D721Med (cell line): Measurements from ENCODE around the gene DNAAF3.
"Not testable (repeated sequence)": the region's sequence is repeated elsewhere in the genome, so short reads cannot be mapped to it uniquely, and the experiment has no call there.

ENCODE experiments used
- DNase-seq: peaks from one replicate; pipeline ENCODE4 v3.0.0; 2011; ENCODE audit warnings: low spot score; ENCODE audit not compliant: insufficient read length
- FAIRE-seq: peaks from 2 replicates; lab custom pipeline; 2011; peaks lifted over from hg19 to GRCh38; lab: Jason Lieb, UNC
- TF ChIP-seq, protein P1 (sequence below): IDR thresholded peaks from 2 replicates; pipeline ENCODE4 v1.5.1; 2012; ENCODE audit warnings: mild to moderate bottlenecking, control low read depth; ENCODE audit not compliant: insufficient read depth; ENCODE audit errors: missing control alignments

DNAAF3 gene

DNA sequence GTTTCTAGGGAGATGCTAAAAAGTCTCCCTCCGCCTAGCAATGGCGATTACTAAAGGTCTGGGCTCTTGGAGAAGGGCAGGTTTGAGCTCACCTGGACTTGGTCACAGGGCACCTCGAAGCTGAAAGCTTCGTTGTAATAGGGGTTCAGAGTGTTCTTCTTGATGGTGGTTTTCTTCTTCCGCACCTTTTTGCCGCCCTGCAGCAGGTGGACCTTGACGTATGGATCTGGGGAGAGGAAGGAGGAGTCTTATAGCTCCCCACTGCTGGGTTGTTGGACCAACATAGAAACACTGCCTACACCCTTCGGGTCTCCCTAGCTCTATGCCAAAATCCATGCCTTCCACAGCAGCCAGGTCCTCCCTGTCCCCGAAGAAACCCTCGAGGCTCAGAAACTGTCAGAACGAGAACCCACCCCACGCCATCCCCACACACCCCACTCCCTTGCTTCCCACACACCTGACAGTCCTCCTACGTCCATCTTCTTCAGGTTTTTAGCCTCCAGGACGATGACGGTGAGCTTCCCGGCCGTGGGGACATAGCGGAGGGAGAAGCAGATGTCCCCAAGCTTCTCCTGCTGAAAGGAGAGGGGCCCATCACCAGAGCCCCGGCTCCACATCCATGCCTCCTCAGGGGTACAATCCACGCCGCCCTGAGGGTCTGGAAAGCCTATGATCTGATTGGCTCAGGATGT lies 8.2 kb upstream of the DNAAF3 start:
- TF ChIP-seq, protein P1, sequence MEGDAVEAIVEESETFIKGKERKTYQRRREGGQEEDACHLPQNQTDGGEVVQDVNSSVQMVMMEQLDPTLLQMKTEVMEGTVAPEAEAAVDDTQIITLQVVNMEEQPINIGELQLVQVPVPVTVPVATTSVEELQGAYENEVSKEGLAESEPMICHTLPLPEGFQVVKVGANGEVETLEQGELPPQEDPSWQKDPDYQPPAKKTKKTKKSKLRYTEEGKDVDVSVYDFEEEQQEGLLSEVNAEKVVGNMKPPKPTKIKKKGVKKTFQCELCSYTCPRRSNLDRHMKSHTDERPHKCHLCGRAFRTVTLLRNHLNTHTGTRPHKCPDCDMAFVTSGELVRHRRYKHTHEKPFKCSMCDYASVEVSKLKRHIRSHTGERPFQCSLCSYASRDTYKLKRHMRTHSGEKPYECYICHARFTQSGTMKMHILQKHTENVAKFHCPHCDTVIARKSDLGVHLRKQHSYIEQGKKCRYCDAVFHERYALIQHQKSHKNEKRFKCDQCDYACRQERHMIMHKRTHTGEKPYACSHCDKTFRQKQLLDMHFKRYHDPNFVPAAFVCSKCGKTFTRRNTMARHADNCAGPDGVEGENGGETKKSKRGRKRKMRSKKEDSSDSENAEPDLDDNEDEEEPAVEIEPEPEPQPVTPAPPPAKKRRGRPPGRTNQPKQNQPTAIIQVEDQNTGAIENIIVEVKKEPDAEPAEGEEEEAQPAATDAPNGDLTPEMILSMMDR = no peak
- FAIRE-seq (no peak), DNase-seq (no peak)

DNA sequence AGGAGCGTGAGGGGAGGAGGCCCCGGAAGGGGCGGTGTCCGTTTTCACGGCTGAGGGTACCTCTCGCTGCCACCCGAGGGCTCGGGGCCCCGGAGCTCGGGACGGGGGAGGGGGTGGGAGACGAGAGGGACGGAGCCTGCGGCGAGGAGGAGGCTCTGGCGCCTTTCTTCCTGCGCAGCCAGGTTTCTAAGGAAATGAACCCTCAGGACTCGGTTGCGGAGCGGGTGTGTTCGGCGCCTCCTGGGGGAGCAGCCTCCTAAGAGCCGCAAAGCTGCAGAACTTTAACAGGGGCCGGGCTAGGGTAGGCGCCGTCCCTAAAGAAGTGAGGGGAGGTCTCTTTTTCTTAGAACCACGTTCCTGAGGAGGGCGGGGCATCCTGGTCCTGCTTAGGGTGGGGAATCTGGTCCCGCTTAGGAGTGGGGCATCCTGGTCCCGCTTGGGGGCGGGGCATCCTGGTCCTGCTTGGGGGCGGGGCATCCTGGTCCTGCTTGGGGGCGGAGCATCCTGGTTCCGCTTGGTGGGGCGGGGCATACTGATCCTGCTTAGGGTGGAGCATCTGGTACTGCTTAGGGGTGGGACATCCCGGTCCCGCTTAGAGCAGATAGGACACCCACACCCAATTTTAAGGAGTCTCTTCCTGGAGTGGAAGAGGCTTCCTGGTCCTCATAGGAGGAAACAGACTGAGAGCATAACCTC lies 7.4 kb upstream of the DNAAF3 start:
- FAIRE-seq (no peak), DNase-seq (no peak)
- TF ChIP-seq, protein P1 = no peak

DNA sequence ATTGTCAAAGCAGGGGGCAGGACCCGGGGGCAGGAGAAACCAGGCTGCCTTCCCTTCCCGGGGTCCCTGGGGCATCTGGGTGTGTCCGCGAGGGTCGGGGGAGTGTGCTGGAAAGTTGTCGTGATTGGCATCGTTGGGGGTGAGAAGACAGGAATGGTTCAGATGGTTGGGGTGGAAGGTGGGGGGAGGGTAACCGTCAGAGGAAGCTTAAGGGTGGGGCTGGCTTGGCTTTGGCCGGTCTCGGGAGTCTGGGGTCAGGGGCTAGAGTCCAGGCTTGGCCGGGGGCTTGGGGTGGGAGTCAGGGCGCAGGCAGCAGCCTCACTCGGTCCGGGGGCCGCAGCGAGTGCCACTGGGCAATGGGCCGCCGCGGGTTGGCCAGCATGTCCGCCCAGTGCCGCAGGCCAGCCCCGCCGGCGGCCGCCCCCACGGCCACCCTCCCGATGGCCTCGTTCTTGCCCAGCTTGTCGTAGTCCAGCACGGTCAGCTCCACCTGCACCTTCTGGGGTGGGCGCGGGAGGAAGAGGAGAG lies 6.8 kb upstream of the DNAAF3 start:
- TF ChIP-seq, protein P1 = no peak
- FAIRE-seq (no peak), DNase-seq (no peak)

DNA sequence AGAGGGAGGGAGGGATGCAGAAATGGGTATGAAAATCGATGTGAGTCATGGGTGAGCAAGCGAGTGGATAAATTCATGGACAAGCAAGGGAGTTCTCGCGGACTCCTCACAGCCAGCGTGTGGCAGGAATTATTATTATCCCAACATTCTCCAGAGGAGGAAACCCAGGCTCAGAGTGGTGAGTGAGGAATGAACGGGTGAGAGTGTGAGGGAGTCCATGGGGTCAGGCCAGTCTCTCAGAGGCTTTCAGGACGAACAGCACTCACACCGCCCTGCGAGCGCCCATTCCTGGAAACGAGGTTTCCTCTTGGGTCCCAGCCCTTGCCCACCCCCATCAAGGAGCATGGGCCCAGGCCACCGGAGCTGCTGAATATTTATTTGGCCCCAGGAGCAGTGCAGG lies 6.3 kb upstream of the DNAAF3 start:
- TF ChIP-seq, protein P1 = no peak
- DNase-seq (no peak), FAIRE-seq (no peak)

DNA sequence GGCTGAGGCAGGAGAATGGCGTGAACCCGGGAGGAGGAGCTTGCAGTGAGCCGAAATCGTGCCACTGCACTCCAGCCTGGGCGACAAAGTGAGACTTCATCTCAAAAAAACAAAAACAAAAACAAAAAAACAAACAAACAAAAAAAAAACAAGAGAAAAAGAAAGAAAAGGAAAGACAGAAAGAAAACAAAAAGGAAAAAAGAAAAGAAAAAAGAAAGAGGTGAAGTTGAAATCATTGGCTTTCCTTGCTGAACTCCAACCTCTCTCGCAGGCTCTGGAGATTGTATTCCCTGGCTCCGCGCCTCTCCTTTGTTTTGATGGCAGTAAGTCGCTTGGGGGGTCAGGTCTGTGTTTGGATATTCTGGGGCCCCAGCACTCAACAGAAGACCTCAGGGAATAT lies 5.9 kb upstream of the DNAAF3 start:
- FAIRE-seq, DNase-seq: not testable (repeated sequence)

DNA sequence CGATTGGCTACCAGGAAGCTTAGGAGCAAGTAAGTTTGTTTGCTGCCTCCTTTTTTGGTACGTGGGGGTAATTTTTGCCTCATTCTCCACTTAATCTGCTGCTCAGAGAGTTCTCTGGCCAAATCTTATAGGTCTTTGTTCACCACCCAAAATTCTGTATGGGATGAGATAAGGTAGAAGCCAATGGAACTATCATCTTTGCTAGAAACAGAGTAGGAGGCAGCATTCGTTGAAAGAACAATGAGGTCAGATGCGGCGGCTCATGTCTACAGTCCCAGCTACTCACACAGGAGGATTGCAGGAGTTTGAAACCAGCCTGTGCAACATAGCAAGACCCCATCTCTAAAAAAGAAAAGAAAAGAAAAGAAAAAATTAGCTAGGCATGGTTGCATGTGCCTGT lies 5.0 kb upstream of the DNAAF3 start:
- DNase-seq = no peak
- FAIRE-seq = no peak
- TF ChIP-seq, protein P1 = no peak

DNA sequence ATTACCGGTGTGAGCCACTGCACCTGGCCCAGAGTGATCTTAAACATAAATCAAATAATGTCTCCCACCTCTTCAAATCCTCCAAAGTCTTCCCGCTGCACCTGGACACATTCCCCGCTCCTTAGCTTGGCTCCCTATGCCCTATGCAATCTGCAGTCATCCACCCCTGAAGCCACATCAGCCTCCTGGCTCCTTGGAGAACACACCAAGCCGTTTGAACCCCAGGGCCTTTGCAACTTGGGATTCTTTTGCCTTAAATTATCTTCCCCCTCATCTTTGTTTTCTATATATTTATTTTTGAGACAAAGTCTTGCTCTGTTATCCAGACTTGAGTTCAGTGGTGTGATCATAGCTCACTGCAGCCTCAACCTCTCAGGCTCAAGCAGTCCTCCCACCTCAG lies 2.7 kb upstream of the DNAAF3 start:
- DNase-seq (no peak), FAIRE-seq (no peak)
- TF ChIP-seq, protein P1 = no peak
